Osteocyte (in vitro differentiated cells): ENCODE measurements around the gene MRPL27. TPM values are rescaled to one million over a fixed set of nuclear protein-coding genes. Genes with fewer than 3 reads are reported as not detected.
A peak's percentile ranks its signal among the peaks of the same experiment; 100 is the strongest.

Source experiments
- DNase-seq: peaks from one replicate; pipeline ENCODE4 v3.0.0; 2021; ENCODE audit warnings: mixed read lengths; ENCODE audit not compliant: unreplicated experiment; ENCODE audit errors: extremely low spot score
- H3K27ac Mint-ChIP-seq: one replicate; pipeline ENCODE4 v1.8.0; 2021; ENCODE audit warnings: mild to moderate bottlenecking, mixed read lengths; ENCODE audit not compliant: unreplicated experiment
- H3K27me3 Mint-ChIP-seq: one replicate; pipeline ENCODE4 v1.8.0; 2021; ENCODE audit warnings: mixed read lengths; ENCODE audit not compliant: unreplicated experiment
- H3K36me3 Mint-ChIP-seq: one replicate; pipeline ENCODE4 v1.8.0; 2021; ENCODE audit warnings: mixed read lengths; ENCODE audit not compliant: unreplicated experiment
- H3K4me1 Mint-ChIP-seq: one replicate; pipeline ENCODE4 v1.8.0; 2021; ENCODE audit warnings: mixed read lengths; ENCODE audit not compliant: unreplicated experiment
- H3K4me3 Mint-ChIP-seq: one replicate; pipeline ENCODE4 v1.8.0; 2021; ENCODE audit warnings: mild to moderate bottlenecking, moderate library complexity, mixed read lengths; ENCODE audit not compliant: unreplicated experiment
- H3K9me3 Mint-ChIP-seq: one replicate; pipeline ENCODE4 v1.8.0; 2021; ENCODE audit warnings: mixed read lengths; ENCODE audit not compliant: unreplicated experiment
- CTCF ChIP-seq: fragments of 200-600 bp; sonication (generic); IDR thresholded peaks from 2 replicates; pipeline ENCODE4 v1.5.0; 2021; ENCODE audit warnings: antibody characterized with exemption, mild to moderate bottlenecking, moderate library complexity
- total RNA-seq: library from RNA; stranded (reverse); gene quantifications from 2 replicates; pipeline ENCODE4 v1.2.1, GENCODE V29; 2021

Gene MRPL27
- total RNA-seq, 1 donor from 2014 or later = 54.5 TPM

- Mint-ChIP-seq H3K27me3 (peaks cover 2% of the 10 kb centered on the region), H3K9me3 (no peaks in the 10 kb centered on the region), H3K4me3 (peak overlapping the region; percentile 93), H3K27ac (peak overlapping the region; percentile 73), H3K4me1 (peaks cover 25% of the 10 kb centered on the region), H3K36me3 (peaks cover 16% of the 10 kb centered on the region)
- no peak for DNase-seq
- TF ChIP-seq CTCF = no peak
These were observed 24.9 kb upstream of the MRPL27 start for GRCh38 chr17:50397919-50398285.

- H3K4me1 Mint-ChIP-seq = peaks cover 25% of the 10 kb centered on the region
- peak within 1 kb of the TSS; percentile 93 for H3K4me3 Mint-ChIP-seq
- no peaks in the 10 kb centered on the region for H3K9me3 Mint-ChIP-seq
- peak; percentile 97 for TF ChIP-seq CTCF
- H3K36me3 Mint-ChIP-seq = peaks cover 19% of the 10 kb centered on the region
- no peaks in the 10 kb centered on the region for H3K27me3 Mint-ChIP-seq
- DNase-seq = peak; percentile 98
- peak within 1 kb of the TSS; percentile 73 for H3K27ac Mint-ChIP-seq
These were observed 24.3 kb upstream of the MRPL27 start, which contains the start of gene LRRC59 for GRCh38 chr17:50397111-50397918. Gene LRRC59, minus strand, starts transcription at chr17:50397523. Its CDS starts 206 bp downstream, at chr17:50397317.

GRCh38 chr17:50396261-50397110 lies 23.5 kb upstream of the MRPL27 start:
- no peak for TF ChIP-seq CTCF
- H3K27ac Mint-ChIP-seq = peak overlapping the region; percentile 66

GRCh38 chr17:50394711-50395110 lies 21.7 kb upstream of the MRPL27 start:
- Mint-ChIP-seq H3K9me3 (no peaks in the 10 kb centered on the region), H3K4me3 (peak overlapping the region; percentile 93), H3K4me1 (peaks cover 25% of the 10 kb centered on the region), H3K36me3 (peaks cover 31% of the 10 kb centered on the region), H3K27me3 (no peaks in the 10 kb centered on the region), H3K27ac (no peak overlapping the region)
- no peak for DNase-seq
- TF ChIP-seq CTCF = no peak

More at GRCh38 chr17:50396261-50397110, 23.5 kb upstream of the MRPL27 start:
- DNase-seq = no peak
- Mint-ChIP-seq H3K36me3 (peaks cover 22% of the 10 kb centered on the region), H3K4me3 (peak overlapping the region; percentile 93), H3K4me1 (peaks cover 25% of the 10 kb centered on the region), H3K27me3 (no peaks in the 10 kb centered on the region), H3K9me3 (no peaks in the 10 kb centered on the region)

GRCh38 chr17:50393700-50394099 lies 20.7 kb upstream of the MRPL27 start:
- no peaks in the 10 kb centered on the region for H3K9me3 Mint-ChIP-seq
- no peak for TF ChIP-seq CTCF
- peaks cover 25% of the 10 kb centered on the region for H3K4me1 Mint-ChIP-seq
- H3K36me3 Mint-ChIP-seq = peaks cover 33% of the 10 kb centered on the region
- no peak overlapping the region for H3K4me3 Mint-ChIP-seq
- no peak overlapping the region for H3K27ac Mint-ChIP-seq
- DNase-seq = no peak
- H3K27me3 Mint-ChIP-seq = no peaks in the 10 kb centered on the region
